ENCODE data around the gene ARHGEF6.
A peak's percentile ranks its signal among the peaks of the same experiment; 100 is the strongest.

The ARHGEF6 gene

DNA sequence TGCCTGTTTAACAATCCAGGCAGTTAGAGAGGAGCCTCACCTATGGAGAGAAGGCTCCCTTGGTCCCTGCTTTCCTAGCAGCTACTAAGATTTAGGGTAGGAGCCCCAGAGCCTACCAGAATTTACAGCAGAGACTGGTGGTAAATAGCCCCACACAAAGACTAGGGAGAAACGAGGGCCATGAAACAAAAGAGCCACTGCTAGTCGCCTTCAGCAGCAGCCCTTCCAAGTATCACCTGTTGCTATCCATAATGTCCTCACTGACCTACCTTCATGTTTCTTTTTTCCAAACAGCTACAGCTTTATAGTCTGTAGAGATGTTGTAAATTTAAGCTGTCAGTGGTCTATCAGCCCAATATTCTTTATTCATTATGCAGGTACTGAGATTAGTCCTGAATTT lies 25.3 kb downstream of the ARHGEF6 start:
- H3K9me3 Mint-ChIP-seq, result no peaks in the 10 kb centered on the region
- H3K4me3 Mint-ChIP-seq, result no peak overlapping the region
- H3K27ac Mint-ChIP-seq (ENCODE audit: low read depth), result no peak overlapping the region
- DNase-seq (ENCODE audit: low spot score in 2 of 2) (no peak), ATAC-seq (replicated peaks; ENCODE audit: extremely low read depth, poor library complexity, severe bottlenecking) (no peak)
- H3K27me3 Mint-ChIP-seq, result no peaks in the 10 kb centered on the region
- peaks cover 57% of the 10 kb centered on the region for H3K4me1 Mint-ChIP-seq
- H3K36me3 Mint-ChIP-seq (ENCODE audit: insufficient read depth), result no peaks in the 10 kb centered on the region

DNA sequence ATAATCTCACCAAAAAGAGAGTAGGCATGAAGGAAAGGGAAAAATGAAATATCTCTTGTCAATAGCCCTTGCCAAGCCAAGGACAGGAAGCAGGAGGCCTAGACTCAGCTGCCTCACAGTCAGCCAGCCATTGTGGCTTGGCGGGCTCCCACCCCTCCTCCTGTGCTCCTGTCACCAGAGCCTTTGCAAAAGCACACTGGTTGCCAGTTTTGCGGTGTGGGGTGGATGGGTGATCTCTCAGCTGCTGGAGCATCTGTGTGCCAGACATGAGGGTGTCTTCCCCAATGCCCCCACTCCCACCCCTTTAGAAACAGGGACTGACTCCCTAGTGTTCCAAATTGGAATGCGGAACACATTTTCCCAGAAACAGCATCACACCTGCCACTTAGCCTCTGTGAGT lies 26.1 kb downstream of the ARHGEF6 start:
- ATAC-seq (replicated peaks; ENCODE audit: extremely low read depth, poor library complexity, severe bottlenecking) (no peak), DNase-seq (ENCODE audit: low spot score in 2 of 2) (no peak)

DNA sequence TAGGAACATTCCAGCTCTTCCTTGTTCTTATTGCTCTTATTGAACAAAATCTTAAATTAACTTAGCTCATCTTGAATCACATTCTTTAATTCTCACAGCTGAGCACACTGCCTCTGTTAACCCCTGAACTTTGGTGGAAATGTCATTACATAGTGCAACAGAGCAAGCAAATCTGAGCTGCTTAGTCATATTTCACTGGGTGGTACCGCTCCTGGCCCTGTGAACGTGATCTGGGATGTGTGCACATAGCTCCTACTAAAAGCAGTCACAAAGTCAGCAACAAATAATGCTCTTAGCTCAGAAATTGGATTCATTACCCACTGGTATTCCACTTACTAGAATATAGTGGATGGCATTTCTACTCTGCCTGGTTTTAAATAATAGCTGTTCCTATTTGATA lies 27.9 kb downstream of the ARHGEF6 start:
- DNase-seq (ENCODE audit: low spot score in 2 of 2) (no peak), ATAC-seq (replicated peaks; ENCODE audit: extremely low read depth, poor library complexity, severe bottlenecking) (no peak)
- peaks cover 65% of the 10 kb centered on the region for H3K4me1 Mint-ChIP-seq
- H3K27me3 Mint-ChIP-seq, result no peaks in the 10 kb centered on the region
- H3K4me3 Mint-ChIP-seq, result no peak overlapping the region
- no peak overlapping the region for H3K27ac Mint-ChIP-seq (ENCODE audit: low read depth)
- no peaks in the 10 kb centered on the region for H3K36me3 Mint-ChIP-seq (ENCODE audit: insufficient read depth)
- no peaks in the 10 kb centered on the region for H3K9me3 Mint-ChIP-seq

More for the DNA sequence above, 26.1 kb downstream of the ARHGEF6 start:
- Mint-ChIP-seq H3K9me3 (no peaks in the 10 kb centered on the region), H3K4me3 (no peak overlapping the region), H3K27me3 (no peaks in the 10 kb centered on the region), H3K36me3 (ENCODE audit: insufficient read depth) (no peaks in the 10 kb centered on the region), H3K27ac (ENCODE audit: low read depth) (peak overlapping the region; percentile 79), H3K4me1 (peaks cover 52% of the 10 kb centered on the region)

DNA sequence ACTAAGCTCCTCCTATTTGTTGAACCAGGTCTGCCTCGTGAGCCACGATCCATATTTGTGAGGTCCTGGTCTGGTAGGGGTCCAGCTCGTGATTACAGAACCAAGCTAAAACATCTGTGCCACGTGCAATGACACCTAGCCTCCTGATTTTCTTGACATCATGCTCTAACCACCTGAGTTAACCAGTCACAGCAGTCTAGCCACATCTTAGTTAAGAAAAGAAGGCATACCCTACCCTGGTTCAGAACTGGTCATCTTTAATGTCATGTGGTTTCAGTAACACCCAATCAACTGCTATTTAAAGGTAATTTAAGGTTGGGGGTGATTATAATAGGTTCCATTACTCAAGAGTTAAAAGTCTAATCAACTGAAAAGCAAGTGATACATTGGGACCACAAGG lies 28.4 kb downstream of the ARHGEF6 start:
- Mint-ChIP-seq H3K9me3 (no peaks in the 10 kb centered on the region), H3K27ac (ENCODE audit: low read depth) (no peak overlapping the region), H3K36me3 (ENCODE audit: insufficient read depth) (no peaks in the 10 kb centered on the region), H3K4me3 (no peak overlapping the region), H3K4me1 (peaks cover 65% of the 10 kb centered on the region), H3K27me3 (no peaks in the 10 kb centered on the region)
- no peak for DNase-seq (ENCODE audit: low spot score in 2 of 2)
- no peak for ATAC-seq (replicated peaks; ENCODE audit: extremely low read depth, poor library complexity, severe bottlenecking)

DNA sequence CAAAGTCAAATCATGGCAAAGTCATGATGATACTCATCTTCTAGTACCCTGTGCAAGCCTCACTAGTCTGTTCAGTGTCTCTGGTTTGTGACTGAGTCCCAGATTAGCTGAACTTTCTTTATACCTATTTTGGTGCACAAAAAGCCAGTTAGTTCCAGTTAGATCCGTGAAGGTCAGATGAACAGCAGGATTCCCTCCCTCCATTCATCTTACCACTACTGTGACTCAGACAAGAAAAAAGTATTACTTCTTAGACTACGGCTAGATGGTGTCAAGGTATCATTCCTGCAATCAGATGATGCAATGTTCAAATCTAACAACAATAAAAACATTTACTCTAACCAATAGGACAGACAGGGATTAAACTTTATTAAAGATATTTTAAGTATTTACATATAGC lies 30.4 kb downstream of the ARHGEF6 start:
- Mint-ChIP-seq H3K4me1 (peaks cover 53% of the 10 kb centered on the region), H3K9me3 (no peaks in the 10 kb centered on the region), H3K27ac (ENCODE audit: low read depth) (no peak overlapping the region), H3K27me3 (no peaks in the 10 kb centered on the region), H3K36me3 (ENCODE audit: insufficient read depth) (peaks cover 8% of the 10 kb centered on the region), H3K4me3 (no peak overlapping the region)
- ATAC-seq (replicated peaks; ENCODE audit: extremely low read depth, poor library complexity, severe bottlenecking) (no peak), DNase-seq (ENCODE audit: low spot score in 2 of 2) (no peak)

DNA sequence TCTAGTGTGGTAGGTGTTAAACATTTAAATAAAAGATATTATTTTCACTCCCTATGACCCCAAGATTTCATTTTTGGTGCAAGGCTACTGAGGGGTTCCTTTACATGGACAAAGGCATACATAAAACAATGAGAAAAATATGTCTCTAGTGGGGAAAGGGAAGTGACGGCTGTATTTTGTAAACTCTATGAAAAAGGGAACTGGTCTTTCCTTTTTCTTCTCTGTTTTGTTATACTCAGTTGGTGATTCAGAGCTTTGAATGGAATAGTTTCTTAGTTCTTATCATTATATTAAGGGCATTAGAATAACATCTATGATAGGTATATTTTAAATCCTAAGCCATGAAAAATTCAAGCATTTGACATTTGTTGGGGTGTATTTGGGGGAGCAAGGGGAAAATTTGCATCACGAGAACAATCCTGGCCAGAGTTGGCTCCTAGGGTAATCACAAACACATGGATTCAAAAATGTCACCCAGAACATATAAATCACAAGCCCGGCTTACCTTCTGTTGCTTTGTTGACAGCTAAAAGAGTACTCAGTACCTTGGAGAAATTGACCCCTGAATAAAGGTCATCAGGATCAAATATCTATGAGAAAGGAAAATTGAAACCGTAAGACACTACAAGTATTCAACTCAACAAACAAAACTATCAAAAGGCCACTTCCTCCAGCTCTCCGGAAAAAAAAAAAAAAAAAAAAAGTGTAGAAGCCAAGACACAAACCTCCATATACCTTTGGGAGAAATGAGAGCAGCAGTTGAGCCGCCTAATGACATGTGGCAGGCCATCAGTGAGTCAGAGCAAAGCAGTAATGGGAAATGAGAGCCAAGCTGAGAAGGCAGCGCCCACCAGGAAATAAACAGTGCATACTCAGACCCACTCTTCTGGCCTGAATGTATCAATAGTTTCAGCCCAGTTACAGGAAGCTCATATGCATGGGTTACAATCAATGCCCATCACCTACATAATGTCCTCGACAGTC lies 33.4 kb downstream of the ARHGEF6 start:
- Mint-ChIP-seq H3K9me3 (no peaks in the 10 kb centered on the region), H3K4me3 (peak overlapping the region; percentile 33), H3K36me3 (ENCODE audit: insufficient read depth) (peaks cover 26% of the 10 kb centered on the region), H3K4me1 (peaks cover 37% of the 10 kb centered on the region), H3K27ac (ENCODE audit: low read depth) (peak overlapping the region; percentile 80), H3K27me3 (no peaks in the 10 kb centered on the region)
- DNase-seq (ENCODE audit: low spot score in 2 of 2) (no peak), ATAC-seq (replicated peaks; ENCODE audit: extremely low read depth, poor library complexity, severe bottlenecking) (no peak)

DNA sequence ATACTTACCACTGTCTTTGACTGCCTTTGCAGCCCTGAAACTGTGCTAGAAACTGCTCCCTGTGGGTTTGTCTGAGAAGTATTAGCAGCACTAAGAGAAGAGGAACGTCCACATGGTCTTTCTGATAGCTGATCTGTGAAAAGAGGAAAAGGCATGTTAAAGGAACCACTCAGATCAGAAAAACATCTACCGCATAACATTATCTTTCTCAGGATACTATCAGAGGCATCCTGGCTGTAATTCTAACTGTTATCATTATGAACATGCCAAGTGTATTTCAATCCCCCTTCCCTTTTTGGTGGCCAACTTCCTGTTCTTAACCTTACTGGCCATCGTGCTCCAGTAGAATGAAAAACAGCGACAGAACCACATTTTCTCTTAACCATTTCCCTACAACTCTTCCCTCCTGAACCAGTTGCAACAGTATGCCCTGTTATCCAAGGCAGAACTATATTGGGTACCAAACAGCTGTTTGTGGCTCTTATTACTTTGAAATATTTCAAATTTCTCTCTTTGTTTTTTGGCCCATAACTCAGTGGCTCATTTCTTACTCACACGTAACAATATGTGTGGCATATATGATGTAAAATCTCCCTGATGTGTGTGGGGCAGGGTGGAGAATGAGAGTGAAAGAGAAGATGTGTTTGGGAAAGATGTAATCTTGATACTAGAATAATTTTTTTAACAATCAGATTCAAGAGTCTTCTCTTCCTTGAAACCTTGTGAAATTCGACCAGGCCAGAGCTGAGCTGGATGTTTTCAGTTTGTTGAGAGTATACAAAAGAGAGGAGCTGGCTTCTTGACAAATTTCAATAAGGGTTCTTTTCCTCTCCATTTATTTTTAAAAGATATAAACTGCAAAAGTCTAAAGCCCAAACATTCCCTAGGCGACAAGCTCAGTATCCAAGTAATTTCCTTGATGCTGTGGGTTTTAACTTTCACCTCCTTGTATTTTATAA lies 35.2 kb downstream of the ARHGEF6 start:
- Mint-ChIP-seq H3K4me3 (no peak overlapping the region), H3K27ac (ENCODE audit: low read depth) (peak overlapping the region; percentile 17), H3K27me3 (no peaks in the 10 kb centered on the region), H3K9me3 (no peaks in the 10 kb centered on the region), H3K4me1 (peaks cover 32% of the 10 kb centered on the region), H3K36me3 (ENCODE audit: insufficient read depth) (peaks cover 31% of the 10 kb centered on the region)
- ATAC-seq (replicated peaks; ENCODE audit: extremely low read depth, poor library complexity, severe bottlenecking) (no peak), DNase-seq (ENCODE audit: low spot score in 2 of 2) (no peak)

DNA sequence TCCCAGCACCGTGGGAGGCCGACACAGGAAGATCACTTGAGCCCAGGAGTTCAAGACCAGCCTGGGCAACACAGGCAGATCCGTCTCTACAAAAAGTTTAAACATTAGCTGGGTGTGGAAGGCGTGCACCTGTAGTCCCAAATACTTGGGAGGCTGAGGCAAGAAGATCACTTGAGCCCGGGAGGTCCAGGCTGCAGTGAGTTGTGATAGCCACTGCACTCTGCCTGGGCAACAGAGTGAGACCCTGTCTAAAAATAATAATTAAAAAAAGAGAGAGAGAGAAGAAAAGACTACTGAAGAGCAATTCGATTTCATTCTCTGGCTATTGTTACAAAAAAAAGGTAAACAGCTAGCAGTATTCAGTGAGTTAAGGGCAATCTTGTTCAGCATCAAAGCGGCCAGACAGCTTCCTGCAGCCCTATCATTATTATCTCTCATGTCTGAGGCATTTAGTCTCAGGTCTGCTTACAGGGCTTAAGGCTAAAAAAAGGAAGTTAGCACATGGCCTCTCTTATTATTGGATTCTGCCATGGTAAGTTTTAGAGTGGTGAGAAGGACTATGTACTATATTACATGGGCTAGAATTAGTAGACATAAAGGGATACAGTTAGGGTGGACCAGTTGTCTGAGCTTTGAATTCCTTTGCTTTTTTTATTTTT lies 37.9 kb downstream of the ARHGEF6 start:
- Mint-ChIP-seq H3K27ac (ENCODE audit: low read depth) (no peak overlapping the region), H3K4me3 (no peak overlapping the region)
- no peak for ATAC-seq (replicated peaks; ENCODE audit: extremely low read depth, poor library complexity, severe bottlenecking)

DNA sequence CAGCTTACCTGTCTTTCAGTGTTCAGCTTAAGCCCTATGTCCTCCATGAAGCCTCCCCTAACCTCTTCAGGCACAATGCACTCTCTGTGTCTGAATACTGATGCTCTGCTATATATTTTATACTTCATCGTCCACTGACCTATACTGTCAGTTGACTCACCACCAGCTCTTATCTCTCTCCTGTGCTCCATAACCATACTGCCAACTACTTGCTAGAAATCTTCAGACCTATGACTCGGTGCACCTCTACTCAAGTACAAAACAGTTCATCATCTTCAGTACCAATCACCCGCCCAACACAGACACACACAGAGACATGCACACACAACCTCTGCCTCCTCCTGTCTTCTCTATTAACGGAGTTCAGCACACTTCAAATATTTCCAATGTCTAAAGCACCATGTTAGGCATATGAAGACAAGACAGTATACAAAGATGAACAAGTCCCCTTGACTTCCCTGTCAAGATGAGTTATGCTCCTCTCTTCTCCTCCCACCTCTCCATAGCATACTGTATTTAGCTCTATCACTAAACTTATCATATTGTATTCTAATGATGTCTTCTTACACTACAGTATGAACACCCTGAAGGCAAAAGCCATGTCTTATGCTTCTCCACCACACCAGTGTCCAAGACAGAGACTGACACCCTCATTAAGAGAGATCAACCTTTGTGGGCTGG lies 42.5 kb downstream of the ARHGEF6 start:
- Mint-ChIP-seq H3K36me3 (ENCODE audit: insufficient read depth) (peaks cover 42% of the 10 kb centered on the region), H3K27me3 (no peaks in the 10 kb centered on the region), H3K9me3 (no peaks in the 10 kb centered on the region), H3K4me3 (no peak overlapping the region), H3K4me1 (peaks cover 18% of the 10 kb centered on the region), H3K27ac (ENCODE audit: low read depth) (no peak overlapping the region)
- DNase-seq (ENCODE audit: low spot score in 2 of 2) (no peak), ATAC-seq (replicated peaks; ENCODE audit: extremely low read depth, poor library complexity, severe bottlenecking) (no peak)

More for the DNA sequence above, 37.9 kb downstream of the ARHGEF6 start:
- no peak for DNase-seq (ENCODE audit: low spot score in 2 of 2)
- H3K4me1 Mint-ChIP-seq, result peaks cover 27% of the 10 kb centered on the region
- H3K27me3 Mint-ChIP-seq, result no peaks in the 10 kb centered on the region
- no peaks in the 10 kb centered on the region for H3K9me3 Mint-ChIP-seq
- H3K36me3 Mint-ChIP-seq (ENCODE audit: insufficient read depth), result peaks cover 49% of the 10 kb centered on the region

DNA sequence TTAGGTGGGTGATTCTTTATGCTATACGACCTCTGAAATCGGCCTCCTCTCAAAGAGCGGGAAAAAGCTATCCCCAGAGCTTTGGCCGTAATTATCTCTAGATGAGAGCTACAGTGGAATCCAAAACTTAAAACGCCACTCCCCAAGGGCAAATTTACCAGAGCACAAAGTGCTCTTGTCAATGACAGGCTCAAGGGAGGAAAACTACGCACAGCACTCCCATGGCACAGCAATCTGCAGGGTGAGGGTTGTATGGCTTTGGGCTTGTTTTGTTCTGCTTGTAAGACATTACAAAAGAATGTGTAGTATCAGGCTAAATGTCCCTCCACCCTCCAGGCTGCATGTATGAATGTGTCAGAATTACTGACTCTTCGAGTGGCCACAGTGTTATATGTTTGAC lies 44.0 kb downstream of the ARHGEF6 start:
- H3K4me3 Mint-ChIP-seq, result no peak overlapping the region
- H3K9me3 Mint-ChIP-seq, result no peaks in the 10 kb centered on the region
- DNase-seq (ENCODE audit: low spot score in 2 of 2), result no peak
- H3K27me3 Mint-ChIP-seq, result no peaks in the 10 kb centered on the region
- ATAC-seq (replicated peaks; ENCODE audit: extremely low read depth, poor library complexity, severe bottlenecking), result no peak
- peaks cover 34% of the 10 kb centered on the region for H3K36me3 Mint-ChIP-seq (ENCODE audit: insufficient read depth)
- peaks cover 18% of the 10 kb centered on the region for H3K4me1 Mint-ChIP-seq
- no peak overlapping the region for H3K27ac Mint-ChIP-seq (ENCODE audit: low read depth)

DNA sequence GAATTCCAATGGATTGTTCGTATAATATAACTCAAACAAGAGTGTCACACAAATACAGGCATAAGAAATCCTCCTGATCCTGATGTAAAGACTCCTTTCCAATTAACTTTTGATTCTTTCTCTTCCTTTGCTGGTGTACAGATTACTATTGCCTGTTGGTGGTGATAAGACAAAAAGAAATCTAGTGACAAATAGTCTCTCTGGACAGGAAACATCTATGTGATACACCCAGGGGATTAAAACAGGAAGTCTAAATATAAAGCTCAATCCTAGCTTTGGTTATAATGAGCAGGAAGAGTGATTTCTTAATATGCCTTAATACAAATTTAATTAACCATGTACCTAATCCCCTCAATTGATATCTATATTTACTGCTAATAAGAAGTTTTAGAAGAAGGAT lies 45.1 kb downstream of the ARHGEF6 start:
- ATAC-seq (replicated peaks; ENCODE audit: extremely low read depth, poor library complexity, severe bottlenecking), result no peak
- H3K4me3 Mint-ChIP-seq, result no peak overlapping the region
- H3K9me3 Mint-ChIP-seq, result no peaks in the 10 kb centered on the region

DNA sequence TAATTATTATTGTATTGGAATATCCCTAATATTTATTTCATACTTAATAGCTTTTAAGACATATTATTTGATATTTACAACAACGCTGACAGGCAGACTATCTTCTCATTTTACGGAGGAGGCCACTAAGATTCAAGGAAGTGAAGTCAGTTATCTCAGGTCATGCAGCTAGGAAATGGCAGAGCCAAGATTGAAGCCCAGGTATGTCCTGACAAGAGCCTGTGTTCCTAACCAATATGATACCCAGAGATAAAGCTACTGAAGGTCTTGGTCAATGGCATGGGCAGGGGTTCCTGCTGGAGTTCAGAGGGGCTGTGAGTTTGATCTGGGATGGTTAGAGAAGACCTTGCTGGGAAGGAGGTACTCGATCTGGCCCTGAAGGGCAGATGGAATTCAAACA lies 47.1 kb downstream of the ARHGEF6 start:
- H3K9me3 Mint-ChIP-seq, result no peaks in the 10 kb centered on the region
- no peak overlapping the region for H3K27ac Mint-ChIP-seq (ENCODE audit: low read depth)
- no peak overlapping the region for H3K4me3 Mint-ChIP-seq
- peaks cover 25% of the 10 kb centered on the region for H3K36me3 Mint-ChIP-seq (ENCODE audit: insufficient read depth)
- no peak for DNase-seq (ENCODE audit: low spot score in 2 of 2)
- no peak for ATAC-seq (replicated peaks; ENCODE audit: extremely low read depth, poor library complexity, severe bottlenecking)
- peaks cover 19% of the 10 kb centered on the region for H3K4me1 Mint-ChIP-seq
- H3K27me3 Mint-ChIP-seq, result no peaks in the 10 kb centered on the region

More for the DNA sequence above, 45.1 kb downstream of the ARHGEF6 start:
- H3K27me3 Mint-ChIP-seq, result no peaks in the 10 kb centered on the region
- H3K4me1 Mint-ChIP-seq, result peaks cover 24% of the 10 kb centered on the region
- DNase-seq (ENCODE audit: low spot score in 2 of 2), result no peak
- H3K27ac Mint-ChIP-seq (ENCODE audit: low read depth), result no peak overlapping the region
- H3K36me3 Mint-ChIP-seq (ENCODE audit: insufficient read depth), result peaks cover 34% of the 10 kb centered on the region

All from central memory CD8-positive, alpha-beta T cell (primary cell).